HuH-7.5 (cell line): Measurements from ENCODE around the gene CD28.
"Not testable (repeated sequence)": the region's sequence is repeated elsewhere in the genome, so short reads cannot be mapped to it uniquely, and the experiment has no call there.

ENCODE experiments used
- DNase-seq: peaks from one replicate; pipeline ENCODE4 v3.0.0; 2011; ENCODE audit warnings: low spot score

CD28 gene

GRCh38 chr2:203687165-203687564, 19.3 kb upstream of the CD28 start:
- DNase-seq: no peak

- no peak for DNase-seq
Observed at GRCh38 chr2:203688798-203689197, 17.6 kb upstream of the CD28 start.

DNA sequence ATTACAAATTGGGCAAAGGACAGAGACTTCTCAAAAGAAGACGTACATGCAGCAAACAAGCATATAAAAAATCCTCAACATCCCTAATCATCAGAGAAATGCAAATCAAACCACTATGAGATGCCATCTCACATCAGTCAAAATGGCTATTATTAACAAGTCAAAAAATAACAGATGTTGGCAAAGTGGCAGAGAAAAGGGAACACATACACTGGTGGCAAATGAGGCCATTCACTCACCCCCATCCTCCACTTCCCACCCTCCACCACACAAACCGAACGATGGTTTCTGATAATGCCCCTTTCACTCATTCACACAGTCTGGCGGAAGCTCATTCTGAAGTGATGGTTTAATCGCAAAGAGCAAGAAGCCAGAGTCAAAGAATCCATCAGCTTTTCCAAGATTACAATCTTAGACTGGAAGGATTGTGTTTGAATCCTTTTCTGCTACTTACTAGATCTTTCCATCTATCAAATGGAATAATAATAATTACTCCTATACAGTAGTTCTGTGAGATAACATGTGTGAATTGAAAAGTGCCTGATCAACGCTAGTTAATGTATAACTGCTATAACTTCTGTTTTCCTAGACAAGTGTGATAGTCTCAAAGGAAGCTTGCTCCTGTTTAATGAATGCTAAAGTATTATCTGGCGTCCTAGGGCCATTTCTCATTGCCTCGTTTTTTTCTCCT, 16.9 kb upstream of the CD28 start:
- DNase-seq: no peak

DNA sequence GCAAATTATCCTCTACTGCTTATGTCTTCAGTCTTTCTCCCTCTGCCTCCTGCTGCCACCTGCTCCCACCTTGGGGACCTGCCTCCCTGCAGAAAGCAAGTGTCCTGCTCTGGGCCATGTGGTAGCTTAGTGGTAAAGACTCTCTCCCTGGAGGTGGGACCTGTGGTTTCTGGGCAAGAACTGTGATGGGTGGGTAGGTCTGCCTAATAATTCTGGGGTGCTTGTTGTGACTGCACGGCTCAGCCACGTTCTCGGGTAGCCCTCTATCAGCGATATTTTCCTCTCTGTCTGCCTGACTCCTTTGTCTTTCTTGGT, 16.4 kb upstream of the CD28 start:
- no peak for DNase-seq

GRCh38 chr2:203690441-203691047, 15.9 kb upstream of the CD28 start:
- no peak for DNase-seq

DNA sequence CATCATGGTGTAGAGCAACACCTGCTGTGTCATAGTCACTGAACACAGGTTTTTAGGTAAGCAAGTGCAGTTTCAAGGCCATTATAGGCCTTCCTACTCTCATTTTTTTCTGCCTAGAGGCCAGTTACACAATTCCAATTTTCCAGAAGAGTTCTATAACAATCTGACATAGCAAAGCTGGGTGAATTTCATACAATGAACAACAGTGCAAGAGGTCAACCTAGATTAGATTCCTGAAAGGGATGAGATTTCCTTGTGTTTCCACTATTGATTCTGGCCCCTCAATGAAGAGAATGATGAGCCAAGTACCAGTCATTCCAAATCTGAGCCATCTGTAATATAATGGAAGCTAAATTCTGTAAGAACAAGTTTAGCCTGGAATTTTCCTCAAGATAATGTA, 15.3 kb upstream of the CD28 start:
- no peak for DNase-seq

DNA sequence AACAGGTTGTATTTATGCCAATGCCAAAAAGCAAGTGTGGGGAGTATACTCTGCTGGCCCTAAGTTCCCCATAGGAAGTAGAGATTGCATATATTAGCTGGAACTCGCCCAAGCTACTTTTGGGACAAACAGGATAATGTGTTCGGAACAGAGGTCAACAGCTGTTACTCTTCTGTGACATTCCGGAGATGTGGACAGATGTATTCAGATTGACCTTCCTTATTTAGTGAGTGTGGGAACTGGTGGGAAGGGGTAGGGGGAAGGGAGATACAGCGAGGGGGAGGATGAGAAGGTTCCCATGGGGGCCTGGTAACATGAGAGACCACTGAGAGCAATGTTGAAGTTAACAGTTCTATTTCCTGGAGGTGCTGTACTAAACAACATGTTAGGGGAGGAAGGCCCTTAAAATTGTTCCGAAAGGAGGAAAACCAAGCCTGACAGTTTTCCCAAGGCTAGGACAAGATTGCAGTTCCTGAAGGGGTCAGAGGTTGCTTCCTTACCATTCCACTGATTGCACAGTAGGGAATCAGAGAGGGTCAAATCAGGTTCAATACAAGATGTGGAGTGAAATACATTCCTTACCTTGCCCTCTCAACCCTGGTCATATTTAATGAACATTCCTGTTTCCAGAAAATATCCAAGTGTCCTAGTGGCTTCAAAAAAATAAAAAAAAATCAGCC, 14.3 kb upstream of the CD28 start:
- DNase-seq: no peak

GRCh38 chr2:203693242-203693879, 13.1 kb upstream of the CD28 start:
- DNase-seq: no peak

GRCh38 chr2:203694191-203694590, 12.2 kb upstream of the CD28 start:
- DNase-seq: no peak

DNA sequence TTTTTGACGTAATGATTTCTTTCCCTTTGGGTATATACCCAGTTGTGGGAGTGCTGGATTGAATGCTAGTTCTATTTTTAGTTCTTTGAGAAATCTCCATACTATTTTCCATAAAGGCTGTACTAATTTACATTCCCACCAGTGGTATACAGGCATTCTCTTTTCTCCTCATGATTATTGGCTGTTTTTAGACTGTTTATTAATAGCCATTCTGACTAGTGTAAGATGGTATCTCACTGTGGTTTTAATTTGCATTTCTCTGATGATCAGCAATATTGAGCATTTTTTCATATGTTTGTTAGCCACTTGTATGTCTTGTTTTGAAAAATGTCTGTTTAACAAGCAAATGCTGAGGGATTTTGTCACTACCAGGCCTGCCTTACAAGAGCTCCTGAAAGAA, 9.2 kb upstream of the CD28 start:
- DNase-seq: no peak

DNA sequence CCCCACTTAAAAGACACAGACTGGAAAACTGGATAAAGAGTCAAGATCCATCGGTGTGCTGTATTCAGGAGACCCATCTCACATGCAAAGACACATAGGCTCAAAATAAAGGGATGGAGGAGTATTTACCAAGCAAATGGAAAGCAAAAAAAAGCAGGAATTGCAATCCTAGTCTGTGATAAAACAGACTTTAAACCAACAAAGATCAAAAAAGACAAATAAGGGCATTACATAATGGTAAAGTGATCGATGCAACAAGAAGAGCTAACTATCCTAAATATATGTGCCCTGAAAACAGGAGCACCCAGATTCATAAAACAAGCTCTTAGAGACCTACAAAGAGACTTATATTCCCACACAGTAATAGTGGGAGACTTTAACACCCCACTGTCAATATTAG, 8.7 kb upstream of the CD28 start:
- not testable (repeated sequence) for DNase-seq

DNA sequence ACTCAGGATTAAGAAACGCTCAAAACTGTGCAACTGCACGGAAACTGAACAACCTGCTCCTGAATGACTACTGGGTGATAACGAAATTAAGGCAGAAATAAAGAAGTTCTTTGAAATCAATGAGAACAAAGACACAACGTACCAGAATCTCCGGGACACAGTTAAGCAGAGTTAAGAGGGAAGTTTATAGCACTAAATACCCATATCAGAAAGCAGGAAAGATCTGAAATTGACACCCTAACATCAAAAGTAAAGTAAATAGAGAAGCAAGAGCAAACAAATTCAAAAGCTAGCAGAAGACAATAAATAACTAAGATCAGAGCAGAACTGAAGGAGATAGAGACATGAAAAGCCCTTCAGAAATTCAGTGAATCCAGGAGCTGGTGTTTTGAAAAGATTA, 8.0 kb upstream of the CD28 start:
- not testable (repeated sequence) for DNase-seq

GRCh38 chr2:203704430-203704829, 2.0 kb upstream of the CD28 start:
- DNase-seq: no peak

DNA sequence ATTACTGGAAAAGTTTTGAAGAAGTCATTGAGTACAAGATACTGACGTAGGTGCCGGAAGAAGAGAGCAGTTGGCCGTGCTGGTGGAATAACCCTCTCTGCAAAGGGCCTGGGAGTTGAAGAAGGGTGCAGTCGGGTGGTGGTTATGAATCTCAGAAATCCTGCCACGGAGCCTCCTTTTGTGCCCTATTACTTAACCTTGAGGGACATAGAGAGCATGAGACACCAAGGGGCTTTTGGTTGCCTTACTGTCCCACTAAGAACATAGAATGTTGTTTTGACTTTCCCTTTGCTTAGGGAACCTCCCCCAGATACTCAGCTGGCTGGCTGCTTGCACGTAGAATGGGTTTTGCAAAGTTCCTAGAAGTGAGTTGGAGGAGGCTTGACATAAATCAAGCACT, 1.3 kb upstream of the CD28 start:
- no peak for DNase-seq

DNA sequence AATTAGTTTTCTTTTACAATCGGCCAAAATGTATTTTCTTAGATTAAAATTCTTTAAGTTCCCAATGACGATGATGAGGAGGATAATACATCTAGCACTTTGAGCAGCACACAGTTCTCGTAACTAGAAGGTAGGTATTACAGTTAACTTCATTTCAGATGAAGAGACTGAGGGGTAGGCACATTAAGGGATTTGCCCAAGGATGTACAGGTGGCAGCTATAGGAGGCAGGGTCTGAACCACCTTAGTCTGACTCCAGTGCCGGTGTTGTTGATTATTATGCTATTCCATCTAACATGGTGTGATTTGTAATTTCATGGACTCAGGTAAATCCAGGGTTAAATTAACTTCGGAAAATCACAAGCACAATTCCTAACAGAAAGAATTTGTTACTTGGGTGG, 1.1 kb downstream of the CD28 start:
- no peak for DNase-seq

DNA sequence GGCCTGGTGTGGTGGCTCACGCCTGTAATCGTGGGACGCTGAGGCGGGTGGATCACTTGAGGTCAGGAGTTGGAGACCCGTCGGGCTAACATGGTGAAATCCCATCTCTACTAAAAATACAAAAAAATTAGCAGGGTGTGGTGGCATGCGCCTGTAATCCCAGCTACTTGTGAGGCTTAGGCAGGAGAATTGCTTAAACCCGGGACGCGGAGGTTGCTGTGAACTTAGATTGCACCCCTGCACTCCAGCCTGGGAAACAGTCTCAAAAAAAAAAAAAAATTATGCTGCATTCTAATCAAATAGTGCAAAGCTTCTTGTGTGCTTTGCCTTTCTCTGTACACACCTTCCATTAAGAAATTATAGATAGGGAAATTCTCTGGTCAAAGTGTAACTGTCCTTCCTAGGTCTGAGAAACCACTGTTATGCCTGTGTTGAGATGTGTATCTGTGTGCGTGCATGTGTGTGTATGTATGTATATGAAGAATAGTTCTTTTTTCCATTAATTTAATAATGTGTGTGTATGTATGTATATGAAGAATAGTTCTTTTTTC, 2.5 kb downstream of the CD28 start:
- DNase-seq: no peak

DNA sequence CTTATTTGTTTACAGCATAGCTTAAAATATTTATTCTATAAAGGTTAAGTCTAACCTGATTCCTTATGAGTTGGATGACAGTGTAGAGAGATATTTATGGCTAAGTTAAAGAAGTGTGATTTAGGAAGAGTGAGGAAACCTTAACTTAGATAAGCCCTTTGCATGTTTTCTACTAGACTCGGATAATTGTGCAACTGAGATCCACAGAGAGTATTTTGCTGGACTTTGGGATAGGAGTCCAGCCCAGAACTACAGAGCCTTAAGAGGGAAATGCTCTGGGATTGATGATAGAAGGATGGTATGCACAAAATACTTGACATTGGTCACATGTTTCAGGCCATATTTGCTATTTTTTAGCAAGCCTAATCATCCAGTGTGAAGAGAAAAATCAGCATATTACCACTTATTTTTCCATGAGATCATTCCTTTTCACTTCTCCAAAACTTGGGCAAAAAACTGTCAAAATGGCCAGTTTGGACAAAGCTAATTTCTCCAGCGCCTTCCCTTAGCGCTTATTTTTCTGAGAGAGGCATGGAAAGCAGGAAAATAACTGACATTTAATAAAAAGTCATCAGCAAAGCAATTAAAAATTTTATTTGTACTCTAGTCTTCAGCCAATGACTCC, 3.1 kb downstream of the CD28 start:
- DNase-seq: no peak

DNA sequence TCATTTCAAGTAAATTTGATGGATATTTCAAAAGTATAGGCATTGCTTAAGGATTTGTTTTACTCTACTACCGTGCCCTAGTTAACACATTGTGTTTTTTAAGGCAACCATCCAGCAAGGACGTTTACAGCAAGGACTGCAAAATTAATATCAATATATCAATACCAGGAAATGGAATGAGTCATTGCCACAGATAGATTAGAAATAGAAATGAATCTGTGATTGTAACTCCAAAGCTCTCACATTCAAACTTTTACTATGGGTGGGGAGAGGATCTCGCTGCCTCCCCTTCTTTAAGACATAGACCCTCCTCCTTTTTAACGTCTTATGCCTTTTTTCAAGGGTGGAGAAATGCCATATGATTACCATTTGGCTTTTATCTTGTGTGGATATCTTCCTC, 3.8 kb downstream of the CD28 start:
- DNase-seq: no peak

GRCh38 chr2:203710952-203711351, 4.5 kb downstream of the CD28 start:
- DNase-seq: no peak

GRCh38 chr2:203711399-203711798, 5.0 kb downstream of the CD28 start:
- no peak for DNase-seq

- no peak for DNase-seq
Observed at GRCh38 chr2:203713381-203713780, 6.9 kb downstream of the CD28 start.

DNA sequence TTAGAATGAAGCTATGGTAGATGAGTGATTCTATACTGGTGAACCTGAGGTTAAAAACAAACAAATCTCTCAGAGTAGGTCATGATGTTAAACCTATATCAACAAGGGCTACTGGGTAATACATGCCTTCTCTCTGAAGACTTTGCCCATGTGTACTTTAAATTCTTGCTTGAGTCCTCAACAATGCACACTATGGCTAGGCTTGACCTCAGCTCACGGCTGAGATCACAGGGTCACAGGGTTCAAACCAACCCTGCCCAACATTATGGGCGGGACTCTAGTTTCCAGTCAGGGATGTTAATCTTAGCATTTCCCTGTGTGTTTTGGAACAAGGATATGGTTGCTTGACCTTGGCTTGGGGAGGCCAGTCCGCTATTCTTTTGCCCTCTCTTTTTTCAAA, 7.7 kb downstream of the CD28 start:
- DNase-seq: no peak

- DNase-seq: no peak
Observed at GRCh38 chr2:203715744-203716143, 9.3 kb downstream of the CD28 start.
